ENCODE data around the gene SPATS2L.

DNA sequence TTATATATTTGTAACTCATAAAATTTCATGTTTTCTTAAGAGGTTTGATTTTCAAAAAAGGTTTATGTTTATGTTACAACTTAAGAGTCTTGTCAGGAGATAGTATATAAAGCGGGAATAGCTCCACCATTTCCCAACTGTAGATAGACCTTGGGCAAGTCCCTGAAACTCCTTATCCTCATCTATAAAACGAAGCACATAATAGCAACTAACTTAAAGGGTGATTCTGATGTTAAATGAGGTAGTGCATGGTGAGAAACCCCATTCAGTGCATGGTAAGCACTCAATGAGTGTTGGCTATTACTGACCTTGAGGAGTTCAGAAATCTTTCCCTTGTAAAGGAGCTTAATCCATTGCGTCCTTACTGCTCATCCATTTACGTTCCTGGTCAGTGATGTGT lies 169.3 kb downstream of the SPATS2L start:
- TF ChIP-seq, protein P1, sequence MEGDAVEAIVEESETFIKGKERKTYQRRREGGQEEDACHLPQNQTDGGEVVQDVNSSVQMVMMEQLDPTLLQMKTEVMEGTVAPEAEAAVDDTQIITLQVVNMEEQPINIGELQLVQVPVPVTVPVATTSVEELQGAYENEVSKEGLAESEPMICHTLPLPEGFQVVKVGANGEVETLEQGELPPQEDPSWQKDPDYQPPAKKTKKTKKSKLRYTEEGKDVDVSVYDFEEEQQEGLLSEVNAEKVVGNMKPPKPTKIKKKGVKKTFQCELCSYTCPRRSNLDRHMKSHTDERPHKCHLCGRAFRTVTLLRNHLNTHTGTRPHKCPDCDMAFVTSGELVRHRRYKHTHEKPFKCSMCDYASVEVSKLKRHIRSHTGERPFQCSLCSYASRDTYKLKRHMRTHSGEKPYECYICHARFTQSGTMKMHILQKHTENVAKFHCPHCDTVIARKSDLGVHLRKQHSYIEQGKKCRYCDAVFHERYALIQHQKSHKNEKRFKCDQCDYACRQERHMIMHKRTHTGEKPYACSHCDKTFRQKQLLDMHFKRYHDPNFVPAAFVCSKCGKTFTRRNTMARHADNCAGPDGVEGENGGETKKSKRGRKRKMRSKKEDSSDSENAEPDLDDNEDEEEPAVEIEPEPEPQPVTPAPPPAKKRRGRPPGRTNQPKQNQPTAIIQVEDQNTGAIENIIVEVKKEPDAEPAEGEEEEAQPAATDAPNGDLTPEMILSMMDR (IDR thresholded peaks at IDR 0.05; ENCODE audit: low read depth, low read length, poor library complexity, severe bottlenecking) = no peak
- TF ChIP-seq EZH2phosphoT487 (IDR thresholded peaks at IDR 0.05; ENCODE audit: borderline replicate concordance, low read length) = no peak
